ENCODE measurements around the gene ACADVL.

The ACADVL gene

GRCh38 chr17:7191571-7192270 is 28.0 kb upstream of the ACADVL start:
- peak; percentile 41 for DNase-seq

DNA sequence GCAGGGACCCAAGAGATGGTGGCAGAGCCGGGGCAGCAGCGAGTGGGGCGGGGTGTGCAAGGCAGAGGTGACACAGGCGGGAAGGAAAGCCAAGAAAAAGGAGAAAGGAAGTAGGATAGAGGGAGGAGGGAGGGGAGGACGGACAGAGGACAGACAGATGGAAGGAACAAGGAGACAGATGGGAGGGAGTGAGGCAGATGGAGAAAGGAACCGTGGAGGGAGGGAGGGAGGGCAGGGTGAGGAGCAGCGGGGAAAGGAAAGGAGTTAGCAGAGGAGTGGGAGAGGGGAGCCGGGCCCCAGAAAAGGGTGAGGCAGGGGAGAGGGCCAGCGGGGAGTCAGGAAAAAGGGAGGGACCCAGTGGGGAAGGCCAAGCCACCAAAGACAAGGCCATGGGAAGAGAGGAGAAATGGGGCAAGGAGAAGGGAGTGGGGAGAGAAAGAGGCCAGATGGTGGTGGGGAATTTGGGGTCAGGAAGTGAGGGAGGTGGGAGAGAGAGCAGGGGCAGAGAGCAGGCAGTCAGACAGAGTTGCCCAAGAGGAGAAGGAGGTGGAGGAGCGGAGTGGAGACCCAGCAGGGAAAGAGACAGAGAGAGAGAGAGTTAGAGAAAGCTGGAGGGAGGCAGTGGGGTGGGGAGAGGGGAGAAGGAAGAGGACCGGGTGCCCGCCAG is 27.3 kb upstream of the ACADVL start:
- DNase-seq, result no peak

GRCh38 chr17:7195971-7196370 is 23.8 kb upstream of the ACADVL start:
- no peak for DNase-seq

DNA sequence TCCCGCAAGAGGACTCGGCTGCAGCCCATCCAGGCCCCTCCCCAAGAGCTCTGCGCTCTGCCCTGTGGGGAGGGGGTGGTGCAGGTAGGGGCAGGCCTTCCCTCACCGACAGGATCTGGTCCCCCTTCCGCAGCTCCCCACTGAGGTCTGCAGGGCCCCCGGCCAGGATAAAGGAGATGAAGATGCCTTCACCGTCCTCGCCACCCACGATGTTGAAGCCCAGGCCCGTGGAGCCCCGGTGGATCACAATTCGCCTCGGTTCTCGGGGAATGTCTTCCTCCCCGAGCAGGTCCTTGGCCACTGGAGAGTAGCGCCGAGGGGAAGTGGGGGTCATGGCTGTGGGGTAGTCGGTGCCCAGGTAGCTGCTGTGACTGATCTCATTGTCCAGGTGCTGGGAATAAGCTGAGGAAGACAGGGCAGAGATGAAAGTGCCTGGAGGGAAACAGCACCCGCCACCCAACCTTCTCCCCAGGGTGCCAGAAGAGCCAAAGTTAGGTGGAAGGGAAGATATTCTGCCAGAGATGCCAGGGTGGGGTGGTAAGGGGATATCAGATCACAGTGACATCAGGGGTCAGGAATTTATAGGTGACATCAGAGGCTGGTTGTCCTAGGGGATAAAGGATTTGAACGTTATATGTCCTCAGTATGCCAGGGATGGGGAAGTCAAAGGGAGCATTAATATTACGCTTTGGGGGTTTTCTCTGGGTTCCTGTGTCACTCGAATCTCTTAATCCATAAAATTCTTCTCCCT is 22.9 kb upstream of the ACADVL start:
- no peak for DNase-seq

GRCh38 chr17:7203391-7203790 is 16.3 kb upstream of the ACADVL start:
- DNase-seq, result no peak

DNA sequence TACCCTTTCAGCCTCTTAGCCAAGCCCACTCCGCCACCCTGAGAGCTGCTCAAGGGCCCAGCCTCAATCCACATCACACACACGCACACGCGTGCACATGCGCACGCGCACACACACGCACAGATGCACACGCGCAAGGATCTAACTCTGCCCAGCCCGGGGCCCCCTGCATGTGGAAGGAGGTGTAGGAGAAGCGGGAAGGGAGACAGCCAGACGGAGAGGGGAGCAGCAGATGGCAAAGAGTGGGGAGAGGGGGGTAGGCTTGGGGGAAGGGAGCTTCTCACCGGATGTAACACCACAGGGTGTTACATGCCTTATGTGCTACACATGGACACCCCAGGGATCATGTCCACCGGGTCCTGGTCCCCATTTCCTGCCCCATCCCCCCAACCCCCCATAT is 15.4 kb upstream of the ACADVL start:
- no peak for DNase-seq

- peak; percentile 96 for DNase-seq
Observed at GRCh38 chr17:7204828-7205461, 14.8 kb upstream of the ACADVL start.

GRCh38 chr17:7205561-7205960 is 14.2 kb upstream of the ACADVL start:
- no peak for DNase-seq

GRCh38 chr17:7207120-7208001 is 12.4 kb upstream of the ACADVL start:
- DNase-seq, result no peak

- no peak for DNase-seq
Observed at GRCh38 chr17:7208027-7208571, 11.6 kb upstream of the ACADVL start.

GRCh38 chr17:7208754-7209460 is 10.8 kb upstream of the ACADVL start:
- DNase-seq, result no peak

DNA sequence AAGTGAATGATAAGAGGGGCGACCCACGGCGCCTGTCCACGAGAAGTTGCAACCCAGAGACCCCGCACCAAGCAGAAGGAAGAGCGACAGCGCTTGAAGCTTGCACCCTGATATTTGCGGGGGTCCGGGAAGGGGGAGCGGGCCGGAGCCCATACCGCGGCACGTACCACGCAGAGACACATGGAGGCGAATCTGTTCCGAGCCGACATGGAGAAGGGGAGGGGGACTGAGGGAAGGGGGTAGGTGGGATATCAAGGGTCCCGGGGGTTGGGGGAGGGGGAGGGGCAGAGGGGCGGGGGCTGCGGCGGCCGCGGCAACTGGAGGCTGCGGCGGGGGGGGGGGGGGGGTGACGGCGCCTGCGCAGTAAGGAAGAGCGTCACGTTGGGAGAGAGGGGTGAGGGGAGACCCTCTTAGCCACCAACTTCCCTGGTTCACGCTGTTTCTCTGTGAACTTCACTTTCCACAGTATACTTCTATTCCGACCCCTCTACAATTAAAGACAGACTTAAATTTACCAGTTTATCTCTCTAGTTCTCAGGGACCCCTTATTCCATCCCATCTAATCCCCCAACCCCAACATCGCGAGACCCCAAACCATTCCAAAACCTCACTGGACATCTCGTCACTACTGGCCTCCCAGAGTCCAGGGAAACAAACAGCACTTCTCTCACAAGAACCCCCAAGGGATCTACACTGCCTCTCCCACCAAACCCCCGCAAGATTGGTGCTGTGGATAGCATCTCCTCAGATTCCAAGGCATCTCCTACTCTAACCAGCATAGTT is 8.1 kb upstream of the ACADVL start:
- no peak for DNase-seq

DNA sequence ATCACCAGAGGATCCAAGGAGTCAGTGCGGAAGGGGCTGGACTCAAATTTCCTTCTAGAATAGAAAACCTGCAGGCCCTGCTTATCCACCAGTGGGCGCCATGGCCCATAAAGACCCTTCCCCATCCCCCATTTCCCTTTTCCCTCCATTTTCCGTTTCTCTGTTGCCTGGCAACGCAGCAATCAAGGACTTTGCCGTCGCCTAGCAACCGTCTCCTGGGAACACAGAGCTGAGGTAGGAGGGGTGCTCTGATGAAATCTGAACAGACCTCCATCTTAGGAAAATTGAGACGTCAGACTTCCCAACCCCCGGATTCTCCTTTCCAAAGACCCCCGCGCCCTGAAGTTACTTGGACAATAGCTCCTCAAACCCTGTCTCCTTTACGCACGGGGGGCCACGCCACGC is 5.8 kb upstream of the ACADVL start:
- DNase-seq, result peak; percentile 73

- DNase-seq, result peak; percentile 100
Observed at GRCh38 chr17:7214300-7215135, 5.2 kb upstream of the ACADVL start.

GRCh38 chr17:7215136-7215638 is 4.6 kb upstream of the ACADVL start:
- no peak for DNase-seq

DNA sequence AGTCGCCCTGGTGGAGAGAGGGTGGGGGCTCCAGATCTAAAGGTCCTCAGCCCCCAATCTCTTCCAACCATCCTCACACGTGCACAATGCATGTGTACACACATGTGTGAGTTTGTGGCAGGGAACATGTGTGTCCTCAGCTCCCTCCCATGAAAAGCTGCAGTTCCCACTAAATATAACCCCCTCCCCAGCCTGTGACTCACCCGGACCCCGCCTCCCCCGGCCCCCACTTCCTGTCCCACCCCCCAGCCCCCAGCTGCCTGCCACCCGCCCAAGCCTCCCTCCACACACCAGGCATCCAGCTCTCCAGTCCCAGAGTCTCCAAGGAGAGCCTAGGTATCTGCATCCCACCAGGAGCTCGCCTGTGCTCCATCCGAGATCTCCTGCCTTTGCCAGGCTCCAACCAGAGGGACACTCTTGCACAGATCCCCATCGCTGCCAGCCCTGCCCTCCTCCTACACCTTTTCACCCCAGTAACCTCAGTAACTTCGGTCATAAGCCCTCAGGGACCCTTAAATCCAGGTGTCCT is 4.0 kb upstream of the ACADVL start:
- no peak for DNase-seq

DNA sequence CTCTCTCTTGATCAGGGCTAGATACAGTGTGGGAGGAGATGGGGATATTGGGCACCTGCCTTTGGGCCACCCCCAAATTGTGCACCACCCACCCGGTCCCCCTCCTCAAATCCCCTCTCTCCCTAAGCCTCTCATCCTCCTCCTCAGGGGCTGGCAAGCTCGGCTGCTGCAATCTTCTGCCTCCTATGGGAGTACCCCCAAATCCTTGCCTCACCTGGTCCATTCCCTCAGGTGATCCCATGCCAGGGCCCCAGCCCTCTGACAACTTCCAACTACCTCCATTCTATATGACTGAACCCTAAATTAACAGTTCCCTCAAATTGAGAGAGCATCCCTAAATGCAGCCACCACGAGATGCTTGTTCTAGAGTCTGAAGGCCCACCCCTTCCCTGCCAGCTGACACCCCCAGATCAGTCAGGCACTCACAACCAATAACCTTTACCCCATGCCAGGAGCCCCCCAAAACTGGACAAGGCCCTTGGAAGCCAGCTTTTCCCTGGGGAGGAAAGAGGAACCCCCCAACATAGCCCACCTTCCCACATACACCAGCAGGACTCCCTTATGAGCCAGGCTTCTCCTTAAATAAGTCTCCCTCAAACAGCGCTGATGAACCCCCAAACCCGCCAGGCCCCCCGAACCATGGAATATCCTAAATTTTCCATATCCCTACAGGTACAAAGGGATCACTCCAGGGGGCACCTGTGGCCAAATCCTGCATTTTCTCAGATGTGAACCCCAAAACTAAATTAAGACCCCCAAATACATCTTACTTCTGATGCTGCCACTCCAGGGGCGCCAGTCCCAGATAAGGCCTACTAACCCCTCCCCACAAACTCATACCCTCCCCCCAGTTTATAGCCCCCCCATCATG is 3.3 kb upstream of the ACADVL start:
- DNase-seq, result no peak
